Stimulated activated CD8-positive, alpha-beta memory T cell treated with anti-CD3 and anti-CD28 coated beads, Interleukin-4, amount 100 ng/mL, for 24 hours (primary cell): ENCODE results near the gene NFYC.
A peak's percentile ranks its signal among the peaks of the same experiment; 100 is the strongest.

Experiments used
- DNase-seq: peaks from one replicate; pipeline ENCODE4 v3.0.0-alpha.2; 2020; ENCODE audit warnings: low read depth

Gene NFYC

DNA sequence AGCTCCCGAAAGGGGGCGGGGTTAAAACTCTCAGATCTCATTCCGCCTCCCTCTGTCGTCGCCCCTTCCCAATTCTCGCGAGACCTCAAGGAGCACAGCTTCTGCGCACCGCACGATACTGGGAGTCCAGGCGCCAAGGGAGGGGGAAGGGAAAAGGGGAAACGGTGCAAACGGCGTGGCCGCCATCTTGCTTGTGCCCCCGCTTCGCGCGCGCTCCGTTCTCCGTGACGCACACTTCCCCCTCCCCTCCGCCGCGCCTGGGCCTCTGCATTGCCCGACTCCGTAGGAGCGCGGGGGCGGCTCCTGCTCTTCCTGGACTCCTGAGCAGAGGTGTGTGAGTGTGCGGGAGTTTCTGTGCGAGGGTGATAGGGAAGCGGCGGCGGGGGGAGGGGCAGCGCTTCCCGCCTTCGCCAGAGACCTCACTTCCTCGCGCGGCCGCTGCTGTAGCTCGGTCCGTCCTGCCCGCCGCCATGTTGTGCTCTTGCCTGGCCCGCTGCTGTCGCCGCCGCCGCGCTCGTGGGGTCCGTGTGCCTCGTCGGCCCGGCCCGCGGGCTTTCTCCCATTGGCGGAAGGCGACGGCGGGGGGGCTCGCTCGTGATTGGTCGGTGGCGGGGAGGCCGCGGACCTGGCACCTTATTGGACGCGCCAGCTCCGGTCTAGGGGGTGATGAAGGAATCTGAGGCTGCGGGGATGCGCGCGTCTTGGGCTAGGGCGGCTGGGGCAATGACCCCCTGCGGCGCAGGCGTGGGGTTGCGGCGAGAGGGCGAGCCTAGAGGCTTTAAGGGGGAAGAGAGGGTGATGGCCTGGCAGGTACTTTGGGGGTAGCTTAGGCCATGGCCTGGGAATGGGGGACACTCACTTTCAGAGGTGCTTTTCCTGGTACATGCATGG is at the start of gene NFYC:
Gene NFYC, plus strand, starts transcription at position 167 of the 891 bp plus-strand sequence. CDS start 47,140 bp downstream, outside the sequence.
- DNase-seq: peak; percentile 87

GRCh38 chr1:40645118-40645680 is 46.3 kb upstream of the NFYC start:
- DNase-seq: no peak

DNA sequence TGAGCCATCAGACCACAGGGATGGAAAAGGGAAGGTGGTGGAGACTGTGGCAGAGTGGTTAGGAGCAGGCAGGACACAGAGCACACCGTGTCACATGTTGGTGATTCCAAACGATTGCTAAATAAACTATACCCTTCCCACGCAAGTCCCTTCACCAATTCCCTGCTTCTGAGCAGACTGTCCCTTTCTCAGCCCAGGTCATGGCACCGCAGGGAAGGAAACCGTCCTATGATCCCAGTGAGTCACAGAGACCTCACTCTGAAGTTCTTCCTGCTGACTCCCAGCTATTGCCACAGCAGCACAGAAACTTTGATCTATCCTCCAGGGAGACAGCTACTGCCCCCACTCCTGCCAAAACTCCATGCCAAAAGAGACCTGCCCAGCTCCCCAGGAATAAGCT is 45.2 kb upstream of the NFYC start:
- DNase-seq: no peak

DNA sequence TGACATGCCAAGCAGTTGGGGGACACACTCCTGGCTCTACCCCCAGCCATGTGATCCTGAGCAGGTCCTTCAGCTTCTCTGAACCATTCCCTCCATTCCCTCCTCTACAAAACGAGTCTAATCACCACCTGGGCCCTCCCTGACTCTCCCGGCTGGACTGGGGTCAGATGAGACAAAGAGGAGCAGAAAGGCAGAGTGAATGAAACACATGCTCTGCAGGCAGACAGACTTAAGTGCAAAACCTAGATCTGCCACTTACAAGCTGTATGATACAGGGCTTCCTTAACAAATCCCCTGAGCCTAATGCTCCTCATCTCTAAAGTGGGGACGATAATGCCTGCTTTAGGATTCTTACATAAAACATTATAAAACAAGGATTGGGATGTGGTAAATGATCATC is 43.3 kb upstream of the NFYC start:
- no peak for DNase-seq

GRCh38 chr1:40648928-40649591 is 42.4 kb upstream of the NFYC start:
- DNase-seq: no peak

DNA sequence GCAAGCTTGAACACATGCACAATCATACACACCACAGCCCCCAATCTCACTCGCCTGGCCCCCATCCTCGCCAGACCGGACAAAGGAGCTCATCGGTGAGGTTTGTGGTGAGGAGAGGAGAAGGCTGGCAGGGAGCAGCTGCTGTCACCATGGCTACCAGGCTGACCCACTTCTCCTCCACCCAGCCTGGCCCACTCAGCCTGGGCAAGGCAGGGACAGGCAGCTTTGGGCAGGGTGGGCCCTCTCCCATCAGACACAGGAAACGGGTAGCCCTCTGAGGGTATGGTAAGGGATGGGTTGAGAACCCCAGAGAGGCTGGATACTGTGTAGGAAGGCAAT is 41.9 kb upstream of the NFYC start:
- DNase-seq: no peak

GRCh38 chr1:40650075-40650474 is 41.4 kb upstream of the NFYC start:
- DNase-seq: no peak

DNA sequence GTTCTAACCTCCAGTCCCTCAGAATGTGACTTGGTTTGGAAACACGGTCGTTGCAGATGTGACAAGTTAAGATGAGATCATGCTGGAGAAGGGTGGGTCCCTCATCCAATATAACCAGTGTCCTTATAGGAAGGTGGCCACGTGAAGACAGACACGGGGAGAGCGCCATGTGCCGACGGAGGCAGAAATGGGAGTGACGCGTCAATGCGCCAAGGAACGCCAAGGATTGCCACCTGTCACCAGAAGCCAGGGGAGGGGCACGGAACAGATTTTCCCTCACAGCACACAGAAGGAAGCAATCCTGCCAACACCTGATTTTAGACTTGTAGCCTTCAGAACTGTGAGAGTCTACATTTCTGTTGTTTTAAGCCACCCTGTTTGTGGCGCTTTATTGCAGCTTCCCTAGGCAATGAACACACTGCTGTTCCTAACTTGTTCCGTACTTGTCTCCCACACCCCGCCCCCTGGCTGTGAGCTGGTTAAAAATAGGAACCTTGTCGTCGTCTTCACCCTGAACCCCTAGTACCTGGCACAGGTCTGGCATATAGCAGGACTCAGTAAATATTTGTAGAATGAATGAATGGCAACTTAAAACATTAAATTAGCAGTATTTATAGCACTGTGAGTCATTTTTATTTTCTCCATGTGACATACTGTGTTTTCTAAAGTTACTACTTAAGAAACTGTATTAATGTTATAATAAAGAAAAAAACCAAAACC is 40.2 kb upstream of the NFYC start:
- DNase-seq: no peak

DNA sequence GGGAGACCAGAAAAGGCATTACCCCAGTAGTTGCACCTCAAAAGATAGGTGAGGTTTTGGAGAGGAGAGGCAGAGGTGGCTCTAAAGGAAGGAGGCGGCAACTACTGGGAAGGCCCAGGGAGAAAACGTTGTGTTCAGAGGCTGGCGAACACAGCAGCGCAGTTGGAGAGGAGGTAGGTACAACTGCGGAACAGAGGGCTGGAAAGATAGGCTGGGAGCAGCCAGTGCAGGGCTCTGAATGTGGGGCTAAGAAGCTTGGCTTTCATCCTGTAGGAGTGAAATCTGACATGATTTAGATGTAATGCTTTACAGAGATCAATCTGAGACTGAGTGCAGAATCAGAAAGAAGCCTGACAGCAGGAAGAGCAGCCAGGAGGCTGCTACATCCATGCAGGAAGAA is 39.0 kb upstream of the NFYC start:
- no peak for DNase-seq

GRCh38 chr1:40652979-40653378 is 38.5 kb upstream of the NFYC start:
- no peak for DNase-seq

DNA sequence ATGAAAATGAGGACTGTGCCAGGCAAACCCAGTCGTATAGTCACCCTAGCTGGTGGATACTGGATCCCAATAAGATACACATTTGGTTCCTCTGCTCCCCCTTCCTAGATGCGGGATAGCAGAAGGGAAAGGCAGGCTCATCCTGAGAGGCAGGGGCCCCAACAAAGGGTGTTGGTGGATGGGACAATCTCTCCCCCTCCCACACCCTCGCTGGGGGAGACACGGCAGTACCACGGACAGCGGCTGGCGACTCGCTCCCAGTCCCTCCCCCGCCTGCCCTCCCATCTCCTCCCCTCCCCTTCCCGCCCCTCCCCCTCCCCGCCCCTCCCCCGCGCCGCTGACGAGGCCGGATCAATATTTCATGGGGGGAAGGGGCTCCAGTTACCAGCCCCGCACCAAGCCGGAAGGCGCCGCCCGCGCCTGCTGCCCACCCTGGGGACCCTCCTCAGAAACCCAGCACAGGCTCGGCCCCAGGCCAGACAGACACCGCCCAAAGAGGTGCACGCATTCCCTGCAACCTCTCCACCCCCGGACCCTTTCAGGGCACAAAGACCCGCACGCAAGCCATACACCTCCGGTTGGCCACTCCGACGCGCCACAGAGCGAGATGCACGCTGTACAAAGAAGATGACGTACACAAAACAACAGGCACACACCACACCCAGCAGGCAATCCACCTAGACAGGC is 37.5 kb upstream of the NFYC start:
- no peak for DNase-seq

GRCh38 chr1:40657046-40657445 is 34.5 kb upstream of the NFYC start:
- DNase-seq: no peak

- no peak for DNase-seq
Measured at GRCh38 chr1:40658751-40659648, 32.5 kb upstream of the NFYC start.

- no peak for DNase-seq
Measured at GRCh38 chr1:40659649-40659947, 31.9 kb upstream of the NFYC start.

- DNase-seq: no peak
Measured at GRCh38 chr1:40661678-40662077, 29.8 kb upstream of the NFYC start.

DNA sequence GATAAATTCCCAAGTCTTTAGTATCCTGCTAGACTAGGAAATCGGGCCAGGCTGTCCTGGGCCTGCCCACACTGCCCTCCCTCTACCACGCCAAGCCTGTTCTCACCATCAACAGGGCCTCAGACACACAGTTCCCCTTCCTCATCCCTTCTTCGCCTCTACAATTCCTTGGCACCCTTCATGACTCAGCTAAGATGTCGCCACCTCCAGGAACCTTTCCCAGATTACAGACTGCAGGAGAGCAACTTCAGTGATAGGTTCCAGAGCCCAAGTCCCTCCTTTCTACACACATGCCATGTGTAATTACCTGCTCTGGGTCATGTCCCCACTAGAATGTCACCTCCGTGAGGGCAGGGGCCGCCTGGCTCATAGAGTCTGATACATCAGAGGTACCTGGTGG is 29.4 kb upstream of the NFYC start:
- no peak for DNase-seq

DNA sequence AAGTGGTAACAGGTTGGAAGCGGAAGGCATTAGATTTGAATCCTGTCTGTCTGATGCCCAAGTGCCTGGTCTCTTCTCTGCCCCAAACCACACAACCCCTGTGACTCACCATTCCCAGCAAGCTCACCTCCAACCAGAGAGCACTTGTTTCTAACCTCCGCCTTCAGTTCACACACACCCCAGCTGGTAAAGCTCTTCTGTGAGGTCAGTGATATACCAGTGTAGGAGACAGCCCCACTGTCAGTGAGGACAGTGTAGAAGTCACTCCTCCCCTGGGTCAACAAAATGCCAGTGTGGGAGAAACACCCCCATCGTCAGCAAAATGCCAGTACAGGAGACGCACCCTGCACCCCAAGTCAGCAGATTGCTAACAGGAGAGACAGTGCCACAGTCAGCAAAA is 28.6 kb upstream of the NFYC start:
- no peak for DNase-seq

GRCh38 chr1:40663324-40664166 is 28.0 kb upstream of the NFYC start:
- no peak for DNase-seq

DNA sequence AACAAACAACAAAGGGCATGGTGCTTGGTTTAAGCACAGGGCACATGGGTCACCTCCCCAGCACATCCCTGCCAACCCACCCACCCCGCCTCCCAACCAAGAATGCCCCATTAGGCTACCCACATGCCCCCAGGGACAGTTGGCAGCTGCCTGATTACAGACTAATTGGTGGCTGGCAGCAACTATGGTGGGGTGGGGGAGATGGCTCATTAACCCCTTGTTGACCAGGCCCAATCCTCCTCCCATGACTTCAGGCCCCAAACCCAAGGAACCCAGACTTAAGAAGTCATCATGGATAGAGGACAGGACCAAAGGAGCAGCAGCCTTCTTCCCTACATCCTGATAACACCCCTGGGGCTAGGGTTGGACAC is 27.4 kb upstream of the NFYC start:
- no peak for DNase-seq

GRCh38 chr1:40664791-40665190 is 26.7 kb upstream of the NFYC start:
- no peak for DNase-seq
